ENCODE data around the gene ATF7IP. TPM values are rescaled to one million over a fixed set of nuclear protein-coding genes. Genes with fewer than 3 reads are reported as not detected.

The ATF7IP gene
- total RNA-seq, 1 experiment from 2014 or later: 172 TPM

- no peak overlapping the region for H2BK5ac ChIP-seq (ENCODE audit: insufficient read length, low read length)
- H2BK20ac ChIP-seq (ENCODE audit: low read depth, low read length, poor library complexity, severe bottlenecking): no peak overlapping the region
- no peak overlapping the region for H2AFZ ChIP-seq (ENCODE audit: low read length)
- Mint-ChIP-seq H3K27me3 (ENCODE audit: low read depth) (no peaks in the 10 kb centered on the region), H3K27ac (no peak overlapping the region), H3K4me3 (no peak overlapping the region), H3K36me3 (ENCODE audit: insufficient read depth in 1 of 3, low read depth in 3 of 3) (peaks cover 48 to 74% (median 73%) of the 10 kb centered on the region in 3 experiments), H3K4me1 (peaks cover 12 to 31% of the 10 kb centered on the region in 2 experiments), H3K9me3 (peaks cover 0 to 4% of the 10 kb centered on the region in 2 experiments; a peak in 1 of 5 replicates)
- no peak overlapping the region for H3K4me2 ChIP-seq (ENCODE audit: insufficient read depth, insufficient read length, low read length)
- H4K91ac ChIP-seq (ENCODE audit: insufficient read length, low read depth, low read length): no peak overlapping the region
- H4K8ac ChIP-seq (replicated peaks; ENCODE audit: insufficient read length, low read depth, low read length): no peak overlapping the region
- no peak overlapping the region for H3K9ac ChIP-seq (ENCODE audit: extremely low read depth, insufficient read length, low read length)
- peaks cover 6% of the 10 kb centered on the region for H3K79me1 ChIP-seq (ENCODE audit: insufficient read depth, low read depth, low read length, poor library complexity, severe bottlenecking)
- H2BK120ac ChIP-seq (ENCODE audit: low read depth, low read length, poor library complexity, severe bottlenecking): no peak overlapping the region
- no peak overlapping the region for H3K14ac ChIP-seq (ENCODE audit: insufficient read depth, low read length)
- H3K27ac ChIP-seq (ENCODE audit: insufficient read length, low read depth, low read length): no peak overlapping the region
- no peak overlapping the region for H3K18ac ChIP-seq (ENCODE audit: insufficient read length, low read depth, low read length)
- no peaks in the 10 kb centered on the region for H3K9me3 ChIP-seq (ENCODE audit: control insufficient read depth, low read depth, low read length)
- no peak overlapping the region for H3K23ac ChIP-seq (ENCODE audit: insufficient read length, low read depth, low read length)
- no peaks in the 10 kb centered on the region for H3K4me1 ChIP-seq (ENCODE audit: insufficient read depth, low read length)
- no peak overlapping the region for H2AK5ac ChIP-seq (ENCODE audit: insufficient read length, low read length)
- no peak for TF ChIP-seq CTCF (conservative IDR thresholded peaks at IDR 0.05)
- H3K79me2 ChIP-seq (ENCODE audit: insufficient read depth, low read length): peaks cover 41% of the 10 kb centered on the region; the same call in 1 of the 2 replicates
- DNase-seq: no peak
- H2BK15ac ChIP-seq (ENCODE audit: low read depth, low read length): no peak overlapping the region
- no peak overlapping the region for H3K56ac ChIP-seq (ENCODE audit: insufficient read length, low read depth, low read length)
- no peak overlapping the region for H3T11ph ChIP-seq (ENCODE audit: low read length)
- no peaks in the 10 kb centered on the region for H3K27me3 ChIP-seq (ENCODE audit: insufficient read depth, low read length)
- H4K5ac ChIP-seq (ENCODE audit: insufficient read length, low read depth, low read length): no peak overlapping the region
- no peaks in the 10 kb centered on the region for H4K20me1 ChIP-seq (ENCODE audit: control insufficient read depth, insufficient read depth, insufficient read length)
- no peak overlapping the region for H3K4ac ChIP-seq (ENCODE audit: low read depth, low read length)
- no peaks in the 10 kb centered on the region for H3K23me2 ChIP-seq (ENCODE audit: insufficient read length, low read depth, low read length, poor library complexity, severe bottlenecking)
- H2BK12ac ChIP-seq (ENCODE audit: insufficient read length, low read depth, low read length): no peak overlapping the region
Measured at GRCh38 chr12:14426792-14427191, 61.3 kb downstream of the ATF7IP start.
